GM21576 (cell line): Measurements from ENCODE around the gene C3orf20.

ENCODE experiments used
- ATAC-seq: cut with Tn5 transposase; IDR thresholded peaks from one replicate; pipeline ENCODE4 v1.9.1; 2021; ENCODE audit warnings: mild to moderate bottlenecking, moderate library complexity; ENCODE audit not compliant: unreplicated experiment

C3orf20 gene

DNA sequence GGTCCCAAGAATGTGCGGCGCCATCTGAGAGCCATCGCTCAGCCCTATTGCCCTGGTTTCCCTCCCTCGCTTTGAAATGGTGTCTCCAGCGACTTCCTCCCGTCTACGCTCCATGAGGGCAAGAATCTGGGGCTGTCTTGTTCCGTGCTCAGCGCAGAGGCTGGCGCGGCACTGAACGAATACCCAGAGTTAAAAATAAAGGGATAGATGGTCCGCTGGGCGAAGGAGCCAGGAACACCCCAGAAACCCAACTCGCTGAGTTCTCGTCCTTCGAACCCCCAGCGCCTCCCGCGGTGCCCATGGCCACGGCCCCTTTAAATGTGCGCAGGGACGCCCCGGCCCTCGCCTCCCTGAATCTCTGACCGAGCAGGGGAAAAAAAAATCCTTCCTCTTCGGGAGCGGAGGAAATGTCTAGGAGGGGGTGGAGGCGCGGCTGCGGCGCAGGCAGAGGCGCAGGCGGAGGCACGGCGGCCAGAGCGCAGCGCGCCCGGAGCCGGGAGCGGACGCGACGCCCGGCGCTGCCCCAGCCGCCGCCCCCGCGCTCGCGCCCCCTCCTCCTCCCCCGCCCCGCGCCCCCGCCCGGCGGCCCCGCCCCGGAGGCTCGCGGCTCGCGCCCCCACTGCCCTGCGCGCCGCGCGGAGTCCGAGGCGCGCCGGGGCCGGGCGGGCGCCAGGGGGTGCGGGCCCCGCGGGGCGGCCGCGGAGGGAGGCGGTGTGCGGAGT, 135.3 kb downstream of the C3orf20 start:
- ATAC-seq, result no peak

GRCh38 chr3:14810801-14811661, 136.1 kb downstream of the C3orf20 start:
- ATAC-seq, result no peak

- no peak for ATAC-seq
Observed at GRCh38 chr3:14811684-14812083, 136.7 kb downstream of the C3orf20 start.

GRCh38 chr3:14812196-14812790, 137.4 kb downstream of the C3orf20 start:
- ATAC-seq, result no peak

GRCh38 chr3:14814411-14814871, 139.5 kb downstream of the C3orf20 start:
- no peak for ATAC-seq

GRCh38 chr3:14816359-14816758, 141.4 kb downstream of the C3orf20 start:
- ATAC-seq, result no peak

DNA sequence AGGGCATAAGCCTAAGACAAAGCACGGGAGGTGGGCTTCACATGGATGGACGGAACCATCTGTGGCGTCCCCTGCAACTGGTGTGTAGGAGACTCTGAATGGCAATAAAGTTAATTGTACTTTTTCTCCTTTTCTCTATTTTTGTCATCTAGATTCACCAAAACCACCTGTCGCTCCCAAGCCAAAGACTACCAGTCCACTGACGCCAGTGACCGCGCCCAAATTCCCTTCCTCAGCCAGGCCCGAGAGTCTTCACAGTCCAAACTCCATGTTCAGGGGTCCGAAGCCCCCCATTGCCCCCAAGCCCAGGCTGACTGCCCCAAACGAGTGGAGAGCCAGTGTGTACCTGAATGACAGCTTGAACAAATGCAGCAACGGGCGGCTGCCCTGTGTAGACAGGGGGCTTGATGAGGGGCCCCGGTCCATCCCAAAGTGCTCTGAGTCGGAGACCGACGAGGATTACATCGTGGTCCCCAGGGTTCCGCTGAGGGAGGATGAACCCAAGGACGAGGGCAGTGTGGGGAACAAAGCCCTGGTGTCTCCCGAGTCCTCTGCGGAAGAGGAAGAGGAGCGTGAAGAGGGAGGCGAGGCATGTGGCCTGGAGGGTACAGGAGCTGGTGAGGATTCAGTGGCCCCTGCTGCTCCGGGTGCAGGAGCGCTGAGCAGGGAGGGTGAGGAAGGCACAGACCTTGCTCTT, 144.0 kb downstream of the C3orf20 start, which contains the start of gene FGD5:
TSS of gene FGD5 (plus strand) at position 159 of the 697 bp plus-strand sequence. CDS start at position 269, 110 bp downstream.
- no peak for ATAC-seq

DNA sequence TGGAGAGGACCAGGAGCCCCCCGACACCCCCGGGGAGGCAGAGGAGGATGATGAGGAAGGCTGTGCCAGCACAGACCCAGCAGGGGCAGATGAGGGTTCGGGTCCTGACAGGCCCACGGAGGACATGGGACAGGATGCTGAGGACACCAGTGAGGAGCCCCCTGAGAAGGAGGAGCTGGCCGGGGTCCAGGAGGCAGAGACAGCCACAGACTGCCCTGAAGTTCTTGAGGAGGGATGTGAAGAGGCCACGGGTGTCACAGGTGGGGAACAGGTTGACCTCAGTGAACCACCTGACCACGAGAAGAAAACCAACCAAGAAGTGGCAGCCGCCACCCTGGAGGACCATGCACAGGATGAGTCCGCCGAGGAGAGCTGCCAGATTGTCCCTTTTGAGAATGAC, 144.7 kb downstream of the C3orf20 start:
- ATAC-seq, result no peak

DNA sequence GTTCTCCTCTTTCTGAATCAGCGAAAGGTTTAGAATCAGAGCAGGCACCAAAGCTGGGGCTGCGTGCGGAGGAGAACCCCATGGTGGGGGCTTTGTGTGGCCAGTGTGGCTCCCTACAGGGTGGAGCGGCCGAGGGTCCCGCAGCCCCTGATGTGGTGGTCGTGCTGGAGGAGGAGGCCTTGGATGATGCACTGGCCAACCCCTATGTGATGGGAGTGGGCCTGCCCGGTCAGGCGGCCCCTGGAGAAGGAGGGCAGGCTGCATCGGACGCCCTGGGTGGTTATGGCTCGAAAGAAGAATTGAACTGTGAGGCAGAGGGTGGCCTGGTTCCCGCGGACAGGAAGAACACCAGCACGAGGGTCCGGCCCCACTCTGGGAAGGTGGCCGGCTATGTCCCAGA, 145.2 kb downstream of the C3orf20 start:
- ATAC-seq, result no peak

- no peak for ATAC-seq
Observed at GRCh38 chr3:14821151-14821550, 146.2 kb downstream of the C3orf20 start.

DNA sequence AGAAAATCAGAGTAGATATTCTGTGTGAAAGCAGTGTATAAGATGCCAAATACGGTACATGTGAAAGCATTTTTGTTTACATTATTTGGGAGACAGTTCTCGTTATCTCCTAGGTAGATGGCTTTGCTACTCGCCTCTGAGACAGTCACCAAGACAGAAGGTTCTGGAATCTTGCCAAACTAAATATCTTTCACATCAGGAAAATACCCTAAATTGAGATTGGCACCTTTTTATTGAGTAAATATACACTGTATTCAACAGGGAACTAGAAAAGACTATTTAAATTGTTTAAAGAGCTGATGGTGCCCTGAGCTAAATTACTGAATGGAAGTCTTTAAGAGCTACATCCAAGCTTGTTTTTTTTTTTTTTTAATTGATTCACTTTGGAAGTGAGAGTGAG, 147.2 kb downstream of the C3orf20 start:
- ATAC-seq, result no peak
